PC-9 (cell line): ENCODE results near the gene PSMD1.

Experiments
- EZH2 ChIP-seq: fragments of 200-600 bp; sonication (generic); IDR thresholded peaks from 2 replicates; pipeline ENCODE4 v1.8.0; 2017; ENCODE audit warnings: antibody characterized with exemption, low read depth
- TF ChIP-seq, protein P1 (sequence below): fragments of 200-600 bp; sonication (generic); conservative IDR thresholded peaks from 2 replicates; pipeline ENCODE4 v1.6.1; 2017; ENCODE audit warnings: mixed run types, antibody characterized with exemption, mild to moderate bottlenecking, moderate library complexity

DNA sequence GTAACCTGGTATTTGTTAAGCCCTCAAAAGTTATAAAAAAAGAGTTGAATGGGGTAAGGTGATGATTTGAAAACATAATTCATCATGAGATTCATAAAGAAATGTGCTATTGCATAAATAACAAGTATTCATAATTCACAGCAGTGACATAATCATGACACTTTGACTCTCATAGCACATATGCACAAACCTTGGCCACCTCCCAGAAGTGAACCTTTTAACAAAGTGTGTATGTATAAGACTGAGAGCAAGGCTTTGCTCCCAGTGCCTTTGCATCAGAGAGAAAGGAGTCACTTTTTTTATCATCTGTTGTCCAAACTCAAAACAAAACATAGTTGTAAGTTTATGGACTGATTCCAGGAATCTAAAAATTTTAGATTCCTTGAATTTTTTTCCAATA, 83.1 kb downstream of the PSMD1 start:
- TF ChIP-seq, protein P1, sequence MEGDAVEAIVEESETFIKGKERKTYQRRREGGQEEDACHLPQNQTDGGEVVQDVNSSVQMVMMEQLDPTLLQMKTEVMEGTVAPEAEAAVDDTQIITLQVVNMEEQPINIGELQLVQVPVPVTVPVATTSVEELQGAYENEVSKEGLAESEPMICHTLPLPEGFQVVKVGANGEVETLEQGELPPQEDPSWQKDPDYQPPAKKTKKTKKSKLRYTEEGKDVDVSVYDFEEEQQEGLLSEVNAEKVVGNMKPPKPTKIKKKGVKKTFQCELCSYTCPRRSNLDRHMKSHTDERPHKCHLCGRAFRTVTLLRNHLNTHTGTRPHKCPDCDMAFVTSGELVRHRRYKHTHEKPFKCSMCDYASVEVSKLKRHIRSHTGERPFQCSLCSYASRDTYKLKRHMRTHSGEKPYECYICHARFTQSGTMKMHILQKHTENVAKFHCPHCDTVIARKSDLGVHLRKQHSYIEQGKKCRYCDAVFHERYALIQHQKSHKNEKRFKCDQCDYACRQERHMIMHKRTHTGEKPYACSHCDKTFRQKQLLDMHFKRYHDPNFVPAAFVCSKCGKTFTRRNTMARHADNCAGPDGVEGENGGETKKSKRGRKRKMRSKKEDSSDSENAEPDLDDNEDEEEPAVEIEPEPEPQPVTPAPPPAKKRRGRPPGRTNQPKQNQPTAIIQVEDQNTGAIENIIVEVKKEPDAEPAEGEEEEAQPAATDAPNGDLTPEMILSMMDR: no peak
- TF ChIP-seq EZH2: no peak
